Body of pancreas (tissue), 4 donors: ENCODE data around the gene SERHL2. TPM values are rescaled to one million over a fixed set of nuclear protein-coding genes. Genes with fewer than 3 reads are reported as not detected.
"Not testable (repeated sequence)": the region's sequence is repeated elsewhere in the genome, so short reads cannot be mapped to it uniquely, and the experiment has no call there.

Experiments used
- ATAC-seq: fragments of 150-250 bp; one replicate; pipeline ENCODE4 v1.9.1; 2016
- DNase-seq, 4 donors: peaks; one replicate each; pipeline ENCODE4 v3.0.0-alpha.2; 2019
- H3K27ac ChIP-seq, 4 donors: fragments of 200-600 bp; sonication (generic); 1 replicate in 3 of 4; 2 replicates in 1 of 4; pipeline versions ENCODE4 v1.5.1 to v1.6.1; 2016 to 2019; ENCODE audit warnings: mild to moderate bottlenecking in 1 of 4, mixed read lengths in 1 of 4, moderate library complexity in 1 of 4
- H3K27me3 ChIP-seq, 2 donors: fragments of 200-600 bp; sonication (generic); one replicate each; pipeline ENCODE4 v1.6.0; 2016; ENCODE audit warnings: mild to moderate bottlenecking in 1 of 2
- H3K36me3 ChIP-seq, 2 donors: fragments of 200-600 bp; sonication (generic); replicated peaks in 1 of 2; 2 replicates each; pipeline ENCODE4 v1.5.1; 2016; ENCODE audit warnings: low read depth in 2 of 2; ENCODE audit not compliant: insufficient read depth in 1 of 2
- H3K4me1 ChIP-seq: fragments of 200-600 bp; sonication (generic); one replicate; pipeline ENCODE4 v1.6.0; 2016
- H3K4me3 ChIP-seq, 2 donors: fragments of 200-600 bp; sonication (generic); 1 replicate in 1 of 2; 2 replicates in 1 of 2; pipeline ENCODE4 v1.5.1; 2016 to 2019
- H3K9me3 ChIP-seq, 3 donors: fragments of 200-600 bp; sonication (generic); 1 replicate in 2 of 3; 2 replicates in 1 of 3; pipeline ENCODE4 v1.5.1; 2016
- CTCF ChIP-seq, 7 experiments: fragments of 450-650 bp in 4 of 7; fragments of 200-600 bp in 3 of 7; sonication (generic) in 3 of 7; IDR thresholded peaks; one replicate each; pipeline ENCODE4 v1.5.1; 2016 to 2019; ENCODE audit warnings: antibody characterized with exemption in 7 of 7
- POLR2A ChIP-seq, 3 donors: fragments of 450-650 bp; IDR thresholded peaks; one replicate each; pipeline ENCODE4 v1.6.1; 2016; ENCODE audit warnings: antibody characterized with exemption in 3 of 3, mild to moderate bottlenecking in 2 of 3
- WGBS, 2 donors: methylation state at CpG; one replicate each; pipeline ENCODE4 v1.1.5; 2017; 5-methylcytosine and 5-hydroxymethylcytosine counted together
- intact Hi-C: fragments of 100-400 bp; cut with DNase I; formaldehyde crosslinking; loops from one replicate; pipeline ENCODE4 v1.15.1; 2023
- total RNA-seq, 2 donors: library from RNA; depleted of rRNA; stranded (reverse); fragments of >200 nt; gene quantifications; one replicate each; pipeline ENCODE4 v1.1.0, GENCODE V29; 2016

The SERHL2 gene
- total RNA-seq, 2 donors from 2014 or later = 2.6 TPM; not detected in 1

- TF ChIP-seq CTCF (IDR thresholded peaks at IDR 0.05) (no peak), POLR2A (IDR thresholded peaks at IDR 0.05) (no peak)
- DNase-seq (no peak), ATAC-seq (no peak)
- no peak overlapping the region for H3K27ac ChIP-seq
- no peak overlapping the region for H3K4me3 ChIP-seq
- no peaks in the 10 kb centered on the region for H3K27me3 ChIP-seq
- H3K9me3 ChIP-seq = no peaks in the 10 kb centered on the region
- peaks cover 11% of the 10 kb centered on the region for H3K4me1 ChIP-seq
- 97 to 99% methylated on average over 17 of the region's 17 CpGs for WGBS, 2 donors
- intact Hi-C loops = no loop called here
- no peaks in the 10 kb centered on the region for H3K36me3 ChIP-seq
Measured at GRCh38 chr22:42564699-42565098, 10.9 kb downstream of the SERHL2 start.

GRCh38 chr22:42565956-42566355 is 12.2 kb downstream of the SERHL2 start:
- Histone ChIP-seq H3K36me3 (no peaks in the 10 kb centered on the region), H3K27ac (no peak overlapping the region), H3K4me3 (no peak overlapping the region), H3K9me3 (no peaks in the 10 kb centered on the region), H3K27me3 (no peaks in the 10 kb centered on the region), H3K4me1 (peaks cover 11% of the 10 kb centered on the region)
- 93% methylated on average over 12 of the region's 12 CpGs; no CpG with 5 or more reads in 1 of the 2 donors for WGBS, 2 donors
- no peak for ATAC-seq
- TF ChIP-seq POLR2A (IDR thresholded peaks at IDR 0.05) (no peak), CTCF (IDR thresholded peaks at IDR 0.05) (no peak)
- intact Hi-C loops = no loop called here
- DNase-seq = no peak

GRCh38 chr22:42567950-42568349 is 14.2 kb downstream of the SERHL2 start:
- H3K27ac ChIP-seq, H3K4me3 ChIP-seq, DNase-seq, intact Hi-C loops, H3K9me3 ChIP-seq, ATAC-seq, H3K4me1 ChIP-seq, H3K27me3 ChIP-seq, H3K36me3 ChIP-seq: not testable (repeated sequence)
- WGBS, 2 donors = 71 to 100% methylated on average over 1 to 5 of the region's 6 CpGs

- intact Hi-C loops, H3K27ac ChIP-seq, H3K36me3 ChIP-seq, ATAC-seq, H3K4me3 ChIP-seq, DNase-seq, H3K9me3 ChIP-seq, H3K27me3 ChIP-seq, H3K4me1 ChIP-seq: not testable (repeated sequence)
- 83 to 90% methylated on average over 8 of the region's 9 CpGs for WGBS, 2 donors
Measured at GRCh38 chr22:42570580-42570979, 16.8 kb downstream of the SERHL2 start.

- DNase-seq, H3K36me3 ChIP-seq, H3K27me3 ChIP-seq, H3K9me3 ChIP-seq, H3K27ac ChIP-seq, H3K4me1 ChIP-seq, intact Hi-C loops, ATAC-seq, H3K4me3 ChIP-seq: not testable (repeated sequence)
- WGBS, 2 donors = 97% methylated on average over 10 of the region's 12 CpGs; no CpG with 5 or more reads in 1 of the 2 donors
Measured at GRCh38 chr22:42571068-42571467, 17.3 kb downstream of the SERHL2 start.

GRCh38 chr22:42574046-42574445 is 20.3 kb downstream of the SERHL2 start:
- H3K36me3 ChIP-seq = peaks cover 0 to 12% of the 10 kb centered on the region in 2 donors
- H3K9me3 ChIP-seq, DNase-seq, ATAC-seq, H3K27ac ChIP-seq, intact Hi-C loops, H3K27me3 ChIP-seq, H3K4me3 ChIP-seq, H3K4me1 ChIP-seq: not testable (repeated sequence)
- 100% methylated on average over 1 of the region's 1 CpG; no CpG with 5 or more reads in 1 of the 2 donors for WGBS, 2 donors

GRCh38 chr22:42574468-42574867 is 20.7 kb downstream of the SERHL2 start:
- WGBS, 2 donors = 77 to 100% methylated on average over 5 to 6 of the region's 21 CpGs
- DNase-seq, H3K9me3 ChIP-seq, H3K27me3 ChIP-seq, H3K27ac ChIP-seq, intact Hi-C loops, H3K4me3 ChIP-seq, H3K4me1 ChIP-seq, ATAC-seq: not testable (repeated sequence)
- H3K36me3 ChIP-seq = peaks cover 0 to 12% of the 10 kb centered on the region in 2 donors

- H3K27ac ChIP-seq, H3K9me3 ChIP-seq, H3K4me3 ChIP-seq, H3K27me3 ChIP-seq, intact Hi-C loops, ATAC-seq, DNase-seq, H3K4me1 ChIP-seq: not testable (repeated sequence)
- 90 to 94% methylated on average over 18 to 27 of the region's 30 CpGs for WGBS, 2 donors
- peaks cover 0 to 12% of the 10 kb centered on the region in 2 donors for H3K36me3 ChIP-seq
Measured at GRCh38 chr22:42575996-42576574, 22.3 kb downstream of the SERHL2 start.

- H3K27me3 ChIP-seq, intact Hi-C loops, H3K4me3 ChIP-seq, H3K27ac ChIP-seq, H3K9me3 ChIP-seq, H3K4me1 ChIP-seq, DNase-seq, ATAC-seq: not testable (repeated sequence)
- WGBS, 2 donors = 89 to 93% methylated on average over 8 to 9 of the region's 9 CpGs
- peaks cover 0 to 11% of the 10 kb centered on the region in 2 donors for H3K36me3 ChIP-seq
Measured at GRCh38 chr22:42577141-42577540, 23.4 kb downstream of the SERHL2 start.
